ENCODE results near the gene PEAK1. TPM values are rescaled to one million over a fixed set of nuclear protein-coding genes. Genes with fewer than 3 reads are reported as not detected.

PEAK1 gene
- total RNA-seq, 2 experiments from 2014 or later = 6.0 to 10.8 TPM

- CTCF ChIA-PET (ENCODE audit: unreplicated experiment) = no interaction called here
These were observed 279.7 kb downstream of the PEAK1 start for GRCh38 chr15:77140220-77140619.

GRCh38 chr15:77139312-77139711 is 280.6 kb downstream of the PEAK1 start:
- H2AFZ ChIP-seq (ENCODE audit: low read length) = no peak overlapping the region
- H3K9me2 ChIP-seq (ENCODE audit: insufficient read depth, low read length) = no peaks in the 10 kb centered on the region
- TF ChIP-seq CTCF (conservative IDR thresholded peaks at IDR 0.05; ENCODE audit: low read length) (no peak), EZH2phosphoT487 (IDR thresholded peaks at IDR 0.05; ENCODE audit: borderline replicate concordance, low read depth, low read length) (no peak)
- no peak overlapping the region for H3K4me3 ChIP-seq (ENCODE audit: low read depth, low read length, poor library complexity, severe bottlenecking)
- H3K36me3 ChIP-seq (ENCODE audit: insufficient read depth, low read length) = no peaks in the 10 kb centered on the region
- no peak for DNase-seq (ENCODE audit: low spot score)
- BruUV-seq (replicated peaks) = no TSS peak
- no peaks in the 10 kb centered on the region for H3K79me2 ChIP-seq (ENCODE audit: insufficient read depth, low read depth, low read length)
- POLR2A ChIA-PET = no interaction called here
- H3K4me2 ChIP-seq (ENCODE audit: low read length) = no peak overlapping the region
- intact Hi-C loops (cut with micrococcal nuclease; ENCODE audit: unreplicated experiment) = no loop called here
- CTCF ChIA-PET (ENCODE audit: unreplicated experiment) = no interaction called here
- no peaks in the 10 kb centered on the region for H3K4me1 ChIP-seq (ENCODE audit: insufficient read depth, low read length, poor library complexity, severe bottlenecking)
- peaks cover 14% of the 10 kb centered on the region; the same call in 1 of the 2 replicates for H3K9me3 ChIP-seq (ENCODE audit: low read length)
- H4K20me1 ChIP-seq (ENCODE audit: insufficient read depth, low read length) = no peaks in the 10 kb centered on the region
- H3K27ac ChIP-seq (ENCODE audit: low read depth, low read length, poor library complexity, severe bottlenecking) = no peak overlapping the region

More at GRCh38 chr15:77140220-77140619, 279.7 kb downstream of the PEAK1 start:
- TF ChIP-seq CTCF (conservative IDR thresholded peaks at IDR 0.05; ENCODE audit: low read length) (no peak), EZH2phosphoT487 (IDR thresholded peaks at IDR 0.05; ENCODE audit: borderline replicate concordance, low read depth, low read length) (no peak)
- Histone ChIP-seq H3K9me3 (ENCODE audit: low read length) (peaks cover 14% of the 10 kb centered on the region; the same call in 1 of the 2 replicates), H3K4me1 (ENCODE audit: insufficient read depth, low read length, poor library complexity, severe bottlenecking) (no peaks in the 10 kb centered on the region), H3K9me2 (ENCODE audit: insufficient read depth, low read length) (no peaks in the 10 kb centered on the region), H4K20me1 (ENCODE audit: insufficient read depth, low read length) (no peaks in the 10 kb centered on the region), H2AFZ (ENCODE audit: low read length) (no peak overlapping the region), H3K36me3 (ENCODE audit: insufficient read depth, low read length) (no peaks in the 10 kb centered on the region), H3K4me3 (ENCODE audit: low read depth, low read length, poor library complexity, severe bottlenecking) (no peak overlapping the region), H3K27ac (ENCODE audit: low read depth, low read length, poor library complexity, severe bottlenecking) (no peak overlapping the region), H3K79me2 (ENCODE audit: insufficient read depth, low read depth, low read length) (no peaks in the 10 kb centered on the region), H3K4me2 (ENCODE audit: low read length) (no peak overlapping the region)
- intact Hi-C loops (cut with micrococcal nuclease; ENCODE audit: unreplicated experiment) = no loop called here
- DNase-seq (ENCODE audit: low spot score) = no peak
- BruUV-seq (replicated peaks) = no TSS peak
- POLR2A ChIA-PET = no interaction called here

- no peak for TF ChIP-seq EZH2phosphoT487 (IDR thresholded peaks at IDR 0.05; ENCODE audit: borderline replicate concordance, low read depth, low read length)
- TF ChIP-seq CTCF (conservative IDR thresholded peaks at IDR 0.05; ENCODE audit: low read length) = no peak
- intact Hi-C loops (cut with micrococcal nuclease; ENCODE audit: unreplicated experiment) = no loop called here
- BruUV-seq (replicated peaks) = no TSS peak
- no peaks in the 10 kb centered on the region for H3K79me2 ChIP-seq (ENCODE audit: insufficient read depth, low read depth, low read length)
- H2AFZ ChIP-seq (ENCODE audit: low read length) = no peak overlapping the region
- H4K20me1 ChIP-seq (ENCODE audit: insufficient read depth, low read length) = no peaks in the 10 kb centered on the region
- peaks cover 14% of the 10 kb centered on the region; the same call in 1 of the 2 replicates for H3K9me3 ChIP-seq (ENCODE audit: low read length)
- no peaks in the 10 kb centered on the region for H3K4me1 ChIP-seq (ENCODE audit: insufficient read depth, low read length, poor library complexity, severe bottlenecking)
- H3K27ac ChIP-seq (ENCODE audit: low read depth, low read length, poor library complexity, severe bottlenecking) = no peak overlapping the region
- ChIA-PET POLR2A (no interaction called here), CTCF (ENCODE audit: unreplicated experiment) (interaction anchor here (0.6 kb wide), 1 partner anchor 200 kb away, joined by 3 read pairs; no protein-coding TSS in a partner anchor)
- H3K4me2 ChIP-seq (ENCODE audit: low read length) = no peak overlapping the region
- H3K36me3 ChIP-seq (ENCODE audit: insufficient read depth, low read length) = no peaks in the 10 kb centered on the region
- H3K9me2 ChIP-seq (ENCODE audit: insufficient read depth, low read length) = no peaks in the 10 kb centered on the region
- no peak overlapping the region for H3K4me3 ChIP-seq (ENCODE audit: low read depth, low read length, poor library complexity, severe bottlenecking)
- no peak for DNase-seq (ENCODE audit: low spot score)
These were observed 281.8 kb downstream of the PEAK1 start for GRCh38 chr15:77138167-77138522.

Measured in OCI-LY7 (cell line).